Ovary (tissue), 3 donors: Measurements from ENCODE around the gene FLNB.

Source experiments
- CTCF ChIP-seq, 3 donors: fragments of 450-650 bp in 2 of 3; fragments of 200-600 bp in 1 of 3; IDR thresholded peaks; one replicate each; pipeline versions ENCODE4 v1.5.1 to v1.8.0; 2016 to 2022; ENCODE audit warnings: antibody characterized with exemption in 3 of 3, mild to moderate bottlenecking in 1 of 3
- EP300 ChIP-seq: sonication (generic); formaldehyde crosslinking; IDR thresholded peaks from one replicate; pipeline ENCODE4 v1.6.1; 2017; ENCODE audit warnings: antibody characterized with exemption
- donor health status: DM: no; HTN: no; CAD: no.

GRCh38 chr3:58176185-58176530 lies 167.9 kb downstream of the FLNB start:
- TF ChIP-seq CTCF (IDR thresholded peaks at IDR 0.05), result no peak
- no peak for TF ChIP-seq EP300
